HEK293 (cell line): ENCODE results near the gene TBC1D5.

Experiments used
- BCL11A ChIP-seq: fragments of 450-650 bp; formaldehyde crosslinking; IDR thresholded peaks from 2 replicates; pipeline ENCODE4 v1.5.1; 2016; ENCODE audit warnings: low read depth, missing biosample characterization, missing genetic modification characterization
- PBX3 ChIP-seq: sonication (generic); formaldehyde crosslinking; IDR thresholded peaks from 2 replicates; pipeline ENCODE4 v1.8.1; 2022; ENCODE audit warnings: mild to moderate bottlenecking, moderate library complexity, missing genetic modification reagents
- ZNF146 ChIP-seq: fragments of 450-650 bp; formaldehyde crosslinking; IDR thresholded peaks from 2 replicates; pipeline ENCODE4 v1.5.1; 2016; ENCODE audit warnings: missing biosample characterization, missing genetic modification characterization
- ZNF155 ChIP-seq: fragments of 450-650 bp; formaldehyde crosslinking; IDR thresholded peaks from 2 replicates; pipeline ENCODE4 v1.5.1; 2016; ENCODE audit warnings: missing biosample characterization, missing genetic modification characterization
- ZNF274 ChIP-seq, 2 experiments: fragments of 200-500 bp in 1 of 2; fragments of 450-650 bp in 1 of 2; sonication (Bioruptor generic) in 1 of 2; formaldehyde crosslinking in 1 of 2; IDR thresholded peaks; 2 replicates each; pipeline versions ENCODE4 v1.5.1 to v1.6.1; 2014 to 2016; ENCODE audit warnings: borderline replicate concordance in 1 of 2, inconsistent platforms in 1 of 2, low read length in 1 of 2, missing biosample characterization in 1 of 2, missing genetic modification characterization in 1 of 2
- ZNF394 ChIP-seq: fragments of 450-650 bp; formaldehyde crosslinking; IDR thresholded peaks from 2 replicates; pipeline ENCODE4 v1.5.1; 2016; ENCODE audit warnings: missing biosample characterization, missing genetic modification characterization, mild to moderate bottlenecking, moderate library complexity, borderline replicate concordance
- ZNF623 ChIP-seq: fragments of 450-650 bp; formaldehyde crosslinking; IDR thresholded peaks from 2 replicates; pipeline ENCODE4 v1.5.1; 2016; ENCODE audit warnings: missing biosample characterization, missing genetic modification characterization
- ZNF768 ChIP-seq: fragments of 450-650 bp; formaldehyde crosslinking; IDR thresholded peaks from 2 replicates; pipeline ENCODE4 v1.5.1; 2018; ENCODE audit warnings: missing biosample characterization, mild to moderate bottlenecking, missing genetic modification characterization
- ZNF843 ChIP-seq: fragments of 450-650 bp; formaldehyde crosslinking; IDR thresholded peaks from 2 replicates; pipeline ENCODE4 v1.5.1; 2016; ENCODE audit warnings: missing biosample characterization, missing genetic modification characterization
- TF ChIP-seq, protein P1 (sequence below): fragments of 450-650 bp; formaldehyde crosslinking; IDR thresholded peaks from 2 replicates; pipeline ENCODE4 v1.5.1; 2016; ENCODE audit warnings: missing biosample characterization, missing genetic modification characterization
- TF ChIP-seq, protein P2 (sequence below): fragments of 450-650 bp; formaldehyde crosslinking; IDR thresholded peaks from 2 replicates; pipeline ENCODE4 v1.5.1; 2016; ENCODE audit warnings: missing biosample characterization, missing genetic modification characterization
- TF ChIP-seq, protein P3 (sequence below): fragments of 450-650 bp; formaldehyde crosslinking; IDR thresholded peaks from 2 replicates; pipeline ENCODE4 v1.5.1; 2016; ENCODE audit warnings: missing biosample characterization, missing genetic modification characterization

GRCh38 chr3:17144665-17144993, 597.8 kb downstream of the TBC1D5 start:
- TF ChIP-seq ZNF155 (tag by site-specific recombination) (no peak), PBX3 (CRISPR knock-in tag) (no peak), ZNF274 (IDR thresholded peaks at IDR 0.05; ENCODE audit: low read length) (no peak), ZNF274 (tag by site-specific recombination; IDR thresholded peaks at IDR 0.05; ENCODE audit: borderline replicate concordance) (no peak), ZNF623 (no peak), ZNF394 (tag by site-specific recombination) (no peak), ZNF843 (tag by site-specific recombination) (no peak), ZNF768 (tag by site-specific recombination) (no peak), ZNF146 (no peak), BCL11A (tag by site-specific recombination) (no peak)
- TF ChIP-seq, protein P1, sequence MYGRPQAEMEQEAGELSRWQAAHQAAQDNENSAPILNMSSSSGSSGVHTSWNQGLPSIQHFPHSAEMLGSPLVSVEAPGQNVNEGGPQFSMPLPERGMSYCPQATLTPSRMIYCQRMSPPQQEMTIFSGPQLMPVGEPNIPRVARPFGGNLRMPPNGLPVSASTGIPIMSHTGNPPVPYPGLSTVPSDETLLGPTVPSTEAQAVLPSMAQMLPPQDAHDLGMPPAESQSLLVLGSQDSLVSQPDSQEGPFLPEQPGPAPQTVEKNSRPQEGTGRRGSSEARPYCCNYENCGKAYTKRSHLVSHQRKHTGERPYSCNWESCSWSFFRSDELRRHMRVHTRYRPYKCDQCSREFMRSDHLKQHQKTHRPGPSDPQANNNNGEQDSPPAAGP (tag by site-specific recombination) = no peak
- TF ChIP-seq, protein P2, sequence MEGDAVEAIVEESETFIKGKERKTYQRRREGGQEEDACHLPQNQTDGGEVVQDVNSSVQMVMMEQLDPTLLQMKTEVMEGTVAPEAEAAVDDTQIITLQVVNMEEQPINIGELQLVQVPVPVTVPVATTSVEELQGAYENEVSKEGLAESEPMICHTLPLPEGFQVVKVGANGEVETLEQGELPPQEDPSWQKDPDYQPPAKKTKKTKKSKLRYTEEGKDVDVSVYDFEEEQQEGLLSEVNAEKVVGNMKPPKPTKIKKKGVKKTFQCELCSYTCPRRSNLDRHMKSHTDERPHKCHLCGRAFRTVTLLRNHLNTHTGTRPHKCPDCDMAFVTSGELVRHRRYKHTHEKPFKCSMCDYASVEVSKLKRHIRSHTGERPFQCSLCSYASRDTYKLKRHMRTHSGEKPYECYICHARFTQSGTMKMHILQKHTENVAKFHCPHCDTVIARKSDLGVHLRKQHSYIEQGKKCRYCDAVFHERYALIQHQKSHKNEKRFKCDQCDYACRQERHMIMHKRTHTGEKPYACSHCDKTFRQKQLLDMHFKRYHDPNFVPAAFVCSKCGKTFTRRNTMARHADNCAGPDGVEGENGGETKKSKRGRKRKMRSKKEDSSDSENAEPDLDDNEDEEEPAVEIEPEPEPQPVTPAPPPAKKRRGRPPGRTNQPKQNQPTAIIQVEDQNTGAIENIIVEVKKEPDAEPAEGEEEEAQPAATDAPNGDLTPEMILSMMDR (tag by site-specific recombination) = no peak
- TF ChIP-seq, protein P3, sequence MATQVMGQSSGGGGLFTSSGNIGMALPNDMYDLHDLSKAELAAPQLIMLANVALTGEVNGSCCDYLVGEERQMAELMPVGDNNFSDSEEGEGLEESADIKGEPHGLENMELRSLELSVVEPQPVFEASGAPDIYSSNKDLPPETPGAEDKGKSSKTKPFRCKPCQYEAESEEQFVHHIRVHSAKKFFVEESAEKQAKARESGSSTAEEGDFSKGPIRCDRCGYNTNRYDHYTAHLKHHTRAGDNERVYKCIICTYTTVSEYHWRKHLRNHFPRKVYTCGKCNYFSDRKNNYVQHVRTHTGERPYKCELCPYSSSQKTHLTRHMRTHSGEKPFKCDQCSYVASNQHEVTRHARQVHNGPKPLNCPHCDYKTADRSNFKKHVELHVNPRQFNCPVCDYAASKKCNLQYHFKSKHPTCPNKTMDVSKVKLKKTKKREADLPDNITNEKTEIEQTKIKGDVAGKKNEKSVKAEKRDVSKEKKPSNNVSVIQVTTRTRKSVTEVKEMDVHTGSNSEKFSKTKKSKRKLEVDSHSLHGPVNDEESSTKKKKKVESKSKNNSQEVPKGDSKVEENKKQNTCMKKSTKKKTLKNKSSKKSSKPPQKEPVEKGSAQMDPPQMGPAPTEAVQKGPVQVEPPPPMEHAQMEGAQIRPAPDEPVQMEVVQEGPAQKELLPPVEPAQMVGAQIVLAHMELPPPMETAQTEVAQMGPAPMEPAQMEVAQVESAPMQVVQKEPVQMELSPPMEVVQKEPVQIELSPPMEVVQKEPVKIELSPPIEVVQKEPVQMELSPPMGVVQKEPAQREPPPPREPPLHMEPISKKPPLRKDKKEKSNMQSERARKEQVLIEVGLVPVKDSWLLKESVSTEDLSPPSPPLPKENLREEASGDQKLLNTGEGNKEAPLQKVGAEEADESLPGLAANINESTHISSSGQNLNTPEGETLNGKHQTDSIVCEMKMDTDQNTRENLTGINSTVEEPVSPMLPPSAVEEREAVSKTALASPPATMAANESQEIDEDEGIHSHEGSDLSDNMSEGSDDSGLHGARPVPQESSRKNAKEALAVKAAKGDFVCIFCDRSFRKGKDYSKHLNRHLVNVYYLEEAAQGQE (tag by site-specific recombination) = no peak
